NCI-H1417 treated with DMSO at 0.1 percent for 48 hours (cell line): ENCODE results near the gene LOX.

Experiments used
- DNase-seq: peaks from one replicate; lab custom pipeline; 2025; lab: John Stamatoyannopoulos, UW

Gene LOX

GRCh38 chr5:122053181-122054109 lies 24.6 kb downstream of the LOX start:
- DNase-seq: no peak

- DNase-seq: no peak
These were observed 26.5 kb downstream of the LOX start for GRCh38 chr5:122051569-122051968.

- no peak for DNase-seq
These were observed 27.1 kb downstream of the LOX start for GRCh38 chr5:122050959-122051358.

DNA sequence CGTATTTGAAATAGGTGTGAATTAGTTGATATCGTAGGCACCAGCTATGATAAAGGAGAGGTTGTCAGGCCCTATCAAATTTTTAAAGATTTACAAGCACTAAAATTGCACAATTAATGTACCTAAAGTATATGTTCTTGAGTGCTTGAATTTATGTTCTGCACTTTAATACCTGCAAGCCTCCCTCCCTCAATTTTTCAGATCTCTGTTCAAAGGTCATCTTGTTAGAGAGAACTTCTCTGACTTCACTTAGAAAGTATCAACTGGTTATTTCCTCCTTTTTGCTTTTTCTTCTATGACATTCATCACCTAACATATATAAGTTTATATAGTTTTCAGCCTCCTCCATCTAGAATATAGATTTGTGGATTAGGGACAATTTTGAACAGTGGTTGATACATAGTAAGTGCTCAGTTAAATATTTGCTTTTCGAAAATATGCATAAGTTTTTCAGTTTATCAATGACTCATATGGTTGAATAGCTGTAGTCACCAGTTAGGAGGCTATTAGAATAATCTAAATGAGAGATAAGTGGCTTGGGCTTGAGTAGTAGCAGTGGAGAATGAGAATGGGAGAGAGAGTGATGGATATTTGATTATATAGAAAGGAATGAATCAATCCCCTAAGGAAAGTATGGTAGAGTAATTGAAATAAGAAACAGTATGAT lies 37.3 kb downstream of the LOX start:
- DNase-seq: no peak

DNA sequence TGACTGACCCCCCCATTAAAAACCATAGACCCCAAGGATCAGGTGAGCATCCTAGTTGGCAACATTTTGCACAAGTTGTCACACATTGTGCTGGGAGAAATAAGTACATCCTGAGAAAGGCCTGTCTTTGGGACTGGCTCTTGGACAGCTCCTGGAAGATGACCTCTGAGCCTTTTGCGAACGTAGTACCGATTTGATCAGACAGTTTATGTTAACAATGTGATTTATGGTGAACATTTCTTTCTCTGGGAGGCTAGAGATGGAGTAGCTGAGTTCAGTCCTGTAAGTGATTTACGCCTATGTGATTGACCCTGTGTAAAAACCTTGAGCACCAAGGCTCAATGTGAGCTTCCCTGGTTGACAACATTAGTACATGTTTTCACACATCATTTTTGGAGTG lies 41.7 kb downstream of the LOX start:
- DNase-seq: no peak

DNA sequence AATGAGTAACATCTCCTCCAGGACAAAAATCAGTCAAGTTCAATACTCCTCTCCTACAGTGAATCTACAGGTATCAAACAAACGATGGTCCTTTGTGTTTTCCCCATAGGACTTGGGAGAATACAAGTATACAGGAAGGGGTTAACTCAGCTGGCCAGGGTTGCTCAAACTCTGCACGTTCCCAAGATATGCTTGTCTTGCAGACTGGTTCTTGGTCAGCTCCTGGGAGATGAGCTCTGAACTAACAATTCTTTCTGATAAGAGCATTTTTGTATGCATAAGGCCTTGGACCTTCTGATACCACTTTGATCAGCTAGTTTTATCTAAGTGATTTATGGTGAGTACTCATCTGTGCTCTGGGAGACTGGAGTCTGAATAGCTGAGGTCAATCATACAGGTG lies 42.1 kb downstream of the LOX start:
- DNase-seq: no peak

DNA sequence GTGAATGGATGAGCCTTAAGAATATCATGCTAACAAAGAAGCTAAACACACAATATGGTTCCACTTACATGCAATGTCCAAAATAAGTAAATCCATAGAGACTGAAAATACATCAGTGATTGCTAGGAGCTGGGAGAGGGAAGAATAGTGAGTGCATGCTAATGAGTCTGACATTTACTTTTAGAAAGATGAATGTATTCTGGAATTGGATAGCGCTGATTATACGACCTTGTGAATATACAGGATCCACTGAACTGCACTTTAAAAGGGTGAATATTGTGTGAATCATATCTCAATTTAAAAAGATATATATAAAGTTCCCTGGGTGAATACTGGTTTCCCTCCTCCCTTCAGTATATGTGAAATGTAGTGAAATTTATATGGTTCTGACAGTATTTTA lies 46.2 kb downstream of the LOX start:
- DNase-seq: no peak

GRCh38 chr5:122030251-122030650 lies 47.8 kb downstream of the LOX start:
- DNase-seq: no peak

DNA sequence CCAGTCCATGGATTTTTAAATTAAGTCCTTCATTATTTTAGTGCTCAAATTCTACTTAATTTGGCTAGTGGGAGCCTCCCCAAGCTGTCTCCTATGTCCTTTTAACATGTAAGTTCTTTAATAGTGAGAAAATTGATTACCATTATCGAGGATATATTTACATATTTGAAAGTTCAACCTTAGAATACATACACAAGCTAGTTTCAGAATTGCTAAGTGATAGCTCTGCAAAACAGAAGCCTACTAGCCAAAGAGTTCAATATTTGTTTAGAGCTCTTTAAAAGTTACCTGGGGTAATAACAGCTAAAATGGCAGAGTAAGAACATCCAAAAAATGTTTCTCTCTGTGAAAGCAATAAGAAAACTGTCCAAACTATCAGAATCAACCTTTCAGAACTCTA lies 48.2 kb downstream of the LOX start:
- DNase-seq: no peak

DNA sequence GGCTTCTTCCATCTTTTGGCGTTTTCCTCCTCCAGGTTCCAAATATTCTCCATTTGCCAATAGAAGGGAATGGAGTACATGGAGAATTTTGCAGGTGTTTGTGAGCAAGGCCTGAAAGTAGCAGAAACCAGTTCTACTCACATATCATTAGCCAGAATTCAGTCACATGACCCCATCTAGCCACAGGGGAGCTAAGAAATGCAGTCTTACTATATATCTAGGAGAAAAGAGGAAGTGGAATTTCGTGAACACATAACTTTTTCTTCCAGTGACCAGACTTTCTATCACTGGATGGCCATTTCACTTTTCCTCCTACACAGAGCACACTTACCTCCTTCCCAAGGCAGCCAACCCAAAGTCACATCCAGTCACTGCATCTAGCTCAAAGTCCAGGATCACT lies 55.1 kb downstream of the LOX start:
- no peak for DNase-seq

GRCh38 chr5:122019919-122020590 lies 58.0 kb downstream of the LOX start:
- no peak for DNase-seq

GRCh38 chr5:122015471-122015870 lies 62.6 kb downstream of the LOX start:
- no peak for DNase-seq

DNA sequence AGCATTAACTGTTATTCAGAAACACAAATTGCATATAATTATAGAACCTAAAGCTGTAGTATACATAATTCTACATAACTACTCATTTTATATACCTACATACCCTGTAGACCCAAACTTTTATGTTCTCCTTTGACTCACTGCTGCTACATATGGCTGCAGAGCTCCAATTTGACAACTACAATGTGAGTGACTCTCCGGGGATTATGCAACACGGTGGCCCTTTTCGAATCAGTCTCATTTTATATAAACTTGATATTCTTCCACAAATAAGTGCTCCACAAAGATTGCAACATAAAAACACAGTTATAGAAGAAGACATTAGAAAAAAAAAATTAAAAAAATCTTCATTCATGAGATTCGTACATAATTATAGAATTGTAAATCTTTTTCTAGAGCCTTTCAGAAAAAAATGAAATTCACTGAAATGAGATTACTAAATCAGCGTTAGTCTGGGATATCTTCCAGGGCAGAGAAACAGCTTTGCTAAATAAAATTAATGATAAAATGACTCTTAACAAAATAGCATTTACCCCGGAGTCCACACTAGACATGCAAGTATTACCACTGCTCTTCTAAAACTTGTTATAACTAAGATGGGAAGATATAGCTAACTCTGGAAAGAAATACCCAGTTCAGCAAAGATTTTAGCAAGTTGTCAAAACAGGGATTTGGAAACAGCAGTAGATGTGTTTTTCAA lies 63.7 kb downstream of the LOX start:
- DNase-seq: no peak
